ENCODE results near the gene SORCS3. TPM values are rescaled to one million over a fixed set of nuclear protein-coding genes. Genes with fewer than 3 reads are reported as not detected.

Gene SORCS3
- total RNA-seq, 2 donors from 2014 or later: 0.35 TPM; not detected in 1

GRCh38 chr10:104778371-104778770, 137.3 kb downstream of the SORCS3 start:
- H3K4me3 Mint-ChIP-seq: no peak overlapping the region
- no peaks in the 10 kb centered on the region for H3K36me3 Mint-ChIP-seq (ENCODE audit: low read depth)
- no peak for ATAC-seq
- no peak for DNase-seq
- peaks cover 63% of the 10 kb centered on the region for H3K27me3 Mint-ChIP-seq
- no peaks in the 10 kb centered on the region for H3K4me1 Mint-ChIP-seq
- H3K9me3 ChIP-seq (ENCODE audit: control insufficient read depth, low read length, poor library complexity, severe bottlenecking): no peaks in the 10 kb centered on the region
- no peak overlapping the region for H3K27ac Mint-ChIP-seq

GRCh38 chr10:104779701-104780100, 138.6 kb downstream of the SORCS3 start:
- no peaks in the 10 kb centered on the region for H3K9me3 ChIP-seq (ENCODE audit: control insufficient read depth, low read length, poor library complexity, severe bottlenecking)
- no peak overlapping the region for H3K27ac Mint-ChIP-seq
- DNase-seq (no peak), ATAC-seq (no peak)
- H3K27me3 Mint-ChIP-seq: peaks cover 58% of the 10 kb centered on the region
- no peak overlapping the region for H3K4me3 Mint-ChIP-seq
- no peaks in the 10 kb centered on the region for H3K36me3 Mint-ChIP-seq (ENCODE audit: low read depth)
- H3K4me1 Mint-ChIP-seq: no peaks in the 10 kb centered on the region

- H3K27ac Mint-ChIP-seq: no peak overlapping the region
- no peaks in the 10 kb centered on the region for H3K9me3 ChIP-seq (ENCODE audit: control insufficient read depth, low read length, poor library complexity, severe bottlenecking)
- DNase-seq: no peak
- no peaks in the 10 kb centered on the region for H3K36me3 Mint-ChIP-seq (ENCODE audit: low read depth)
- ATAC-seq: no peak
- no peak overlapping the region for H3K4me3 Mint-ChIP-seq
- no peaks in the 10 kb centered on the region for H3K4me1 Mint-ChIP-seq
- H3K27me3 Mint-ChIP-seq: peaks cover 53% of the 10 kb centered on the region
Measured at GRCh38 chr10:104780165-104780564, 139.1 kb downstream of the SORCS3 start.

GRCh38 chr10:104780946-104781595, 140.0 kb downstream of the SORCS3 start:
- DNase-seq: no peak
- H3K27me3 Mint-ChIP-seq: peaks cover 44% of the 10 kb centered on the region
- H3K36me3 Mint-ChIP-seq (ENCODE audit: low read depth): no peaks in the 10 kb centered on the region
- no peaks in the 10 kb centered on the region for H3K9me3 ChIP-seq (ENCODE audit: control insufficient read depth, low read length, poor library complexity, severe bottlenecking)
- H3K4me1 Mint-ChIP-seq: no peaks in the 10 kb centered on the region
- H3K27ac Mint-ChIP-seq: no peak overlapping the region
- ATAC-seq: no peak
- no peak overlapping the region for H3K4me3 Mint-ChIP-seq

- H3K36me3 Mint-ChIP-seq (ENCODE audit: low read depth): no peaks in the 10 kb centered on the region
- H3K27me3 Mint-ChIP-seq: peaks cover 24% of the 10 kb centered on the region
- DNase-seq: no peak
- H3K27ac Mint-ChIP-seq: no peak overlapping the region
- ATAC-seq: no peak
- H3K9me3 ChIP-seq (ENCODE audit: control insufficient read depth, low read length, poor library complexity, severe bottlenecking): peaks cover 3% of the 10 kb centered on the region
- no peaks in the 10 kb centered on the region for H3K4me1 Mint-ChIP-seq
- no peak overlapping the region for H3K4me3 Mint-ChIP-seq
Measured at GRCh38 chr10:104784452-104784851, 143.4 kb downstream of the SORCS3 start.

- H3K27ac Mint-ChIP-seq: no peak overlapping the region
- no peak overlapping the region for H3K4me3 Mint-ChIP-seq
- peaks cover 3% of the 10 kb centered on the region for H3K9me3 ChIP-seq (ENCODE audit: control insufficient read depth, low read length, poor library complexity, severe bottlenecking)
- H3K27me3 Mint-ChIP-seq: peaks cover 23% of the 10 kb centered on the region
- H3K36me3 Mint-ChIP-seq (ENCODE audit: low read depth): no peaks in the 10 kb centered on the region
- H3K4me1 Mint-ChIP-seq: no peaks in the 10 kb centered on the region
- ATAC-seq: no peak
- DNase-seq: no peak
Measured at GRCh38 chr10:104791471-104791870, 150.4 kb downstream of the SORCS3 start.

GRCh38 chr10:104795411-104795810, 154.3 kb downstream of the SORCS3 start:
- Mint-ChIP-seq H3K27me3 (peaks cover 23% of the 10 kb centered on the region), H3K27ac (no peak overlapping the region), H3K4me3 (no peak overlapping the region), H3K36me3 (ENCODE audit: low read depth) (no peaks in the 10 kb centered on the region), H3K4me1 (no peaks in the 10 kb centered on the region)
- DNase-seq (no peak), ATAC-seq (no peak)
- no peaks in the 10 kb centered on the region for H3K9me3 ChIP-seq (ENCODE audit: control insufficient read depth, low read length, poor library complexity, severe bottlenecking)

- no peak overlapping the region for H3K27ac Mint-ChIP-seq
- H3K4me3 Mint-ChIP-seq: no peak overlapping the region
- H3K36me3 Mint-ChIP-seq (ENCODE audit: low read depth): no peaks in the 10 kb centered on the region
- no peak for ATAC-seq
- H3K9me3 ChIP-seq (ENCODE audit: control insufficient read depth, low read length, poor library complexity, severe bottlenecking): no peaks in the 10 kb centered on the region
- peaks cover 23% of the 10 kb centered on the region for H3K27me3 Mint-ChIP-seq
- H3K4me1 Mint-ChIP-seq: no peaks in the 10 kb centered on the region
- DNase-seq: no peak
Measured at GRCh38 chr10:104796823-104797222, 155.7 kb downstream of the SORCS3 start.

GRCh38 chr10:104802941-104803340, 161.9 kb downstream of the SORCS3 start:
- H3K27ac Mint-ChIP-seq: no peak overlapping the region
- H3K36me3 Mint-ChIP-seq (ENCODE audit: low read depth): no peaks in the 10 kb centered on the region
- H3K27me3 Mint-ChIP-seq: no peaks in the 10 kb centered on the region
- ATAC-seq (no peak), DNase-seq (no peak)
- H3K4me3 Mint-ChIP-seq: no peak overlapping the region
- no peaks in the 10 kb centered on the region for H3K4me1 Mint-ChIP-seq
- no peaks in the 10 kb centered on the region for H3K9me3 ChIP-seq (ENCODE audit: control insufficient read depth, low read length, poor library complexity, severe bottlenecking)

- DNase-seq (no peak), ATAC-seq (no peak)
- no peaks in the 10 kb centered on the region for H3K27me3 Mint-ChIP-seq
- H3K4me1 Mint-ChIP-seq: no peaks in the 10 kb centered on the region
- no peak overlapping the region for H3K27ac Mint-ChIP-seq
- no peaks in the 10 kb centered on the region for H3K9me3 ChIP-seq (ENCODE audit: control insufficient read depth, low read length, poor library complexity, severe bottlenecking)
- no peak overlapping the region for H3K4me3 Mint-ChIP-seq
- H3K36me3 Mint-ChIP-seq (ENCODE audit: low read depth): no peaks in the 10 kb centered on the region
Measured at GRCh38 chr10:104804880-104805279, 163.8 kb downstream of the SORCS3 start.

- H3K4me3 Mint-ChIP-seq: no peak overlapping the region
- H3K27ac Mint-ChIP-seq: no peak overlapping the region
- DNase-seq (no peak), ATAC-seq (no peak)
- no peaks in the 10 kb centered on the region for H3K4me1 Mint-ChIP-seq
- H3K27me3 Mint-ChIP-seq: peaks cover 5% of the 10 kb centered on the region
- no peaks in the 10 kb centered on the region for H3K9me3 ChIP-seq (ENCODE audit: control insufficient read depth, low read length, poor library complexity, severe bottlenecking)
- no peaks in the 10 kb centered on the region for H3K36me3 Mint-ChIP-seq (ENCODE audit: low read depth)
Measured at GRCh38 chr10:104806801-104807200, 165.7 kb downstream of the SORCS3 start.

- Mint-ChIP-seq H3K27me3 (peaks cover 5% of the 10 kb centered on the region), H3K27ac (no peak overlapping the region), H3K4me1 (no peaks in the 10 kb centered on the region), H3K4me3 (no peak overlapping the region), H3K36me3 (ENCODE audit: low read depth) (no peaks in the 10 kb centered on the region)
- DNase-seq (no peak), ATAC-seq (no peak)
- H3K9me3 ChIP-seq (ENCODE audit: control insufficient read depth, low read length, poor library complexity, severe bottlenecking): no peaks in the 10 kb centered on the region
Measured at GRCh38 chr10:104807581-104808310, 166.7 kb downstream of the SORCS3 start.

GRCh38 chr10:104809288-104810090, 168.4 kb downstream of the SORCS3 start:
- H3K27me3 Mint-ChIP-seq: peaks cover 5% of the 10 kb centered on the region
- no peaks in the 10 kb centered on the region for H3K4me1 Mint-ChIP-seq
- H3K9me3 ChIP-seq (ENCODE audit: control insufficient read depth, low read length, poor library complexity, severe bottlenecking): no peaks in the 10 kb centered on the region
- no peak overlapping the region for H3K4me3 Mint-ChIP-seq
- DNase-seq (no peak), ATAC-seq (no peak)
- H3K36me3 Mint-ChIP-seq (ENCODE audit: low read depth): no peaks in the 10 kb centered on the region
- no peak overlapping the region for H3K27ac Mint-ChIP-seq

Measured in T-helper 17 cell (primary cell).